Posterior vena cava (tissue), 2 donors: ENCODE data around the gene SLC25A40. TPM values are rescaled to one million over a fixed set of nuclear protein-coding genes. Genes with fewer than 3 reads are reported as not detected.
"Not testable (repeated sequence)": the region's sequence is repeated elsewhere in the genome, so short reads cannot be mapped to it uniquely, and the experiment has no call there.

Experiments
- DNase-seq: peaks from one replicate; pipeline ENCODE4 v3.0.0-alpha.2; 2020; ENCODE audit warnings: low spot score
- intact Hi-C, 2 donors: fragments of 100-400 bp; cut with DNase I; formaldehyde crosslinking; loops; one replicate each; pipeline versions ENCODE4 v1.14.1 to v1.14.2; 2022 to 2023
- long read RNA-seq, 2 donors: library from polyadenylated mRNA; unstranded; transcript quantifications; one replicate each; pipeline ENCODE4 v2.0.0, GENCODE V29; 2020 to 2021
- total RNA-seq, 2 donors: library from RNA; stranded (reverse); fragmentation: NEBNext Ultra II Directional; extraction: Animal tissue kit (Norgen Biotek cat#: 25700); gene quantifications; one replicate each; pipeline ENCODE4 v1.2.1, GENCODE V29; 2021
- donor health status: DM: yes; HTN: yes; CAD: no.
- donor health status: DM: yes; HTN: yes; CAD: no.

Gene SLC25A40
- 10 to 100 TPM; 18.3 to 21.5 TPM for total RNA-seq
- long read RNA-seq, donor 1, full-length matches to known transcripts: 3 of 4 reads
- long read RNA-seq, donor 1, partial matches to known transcripts: 1 of 4 reads
- long read RNA-seq, donor 1, other reads (novel, unspliced or antisense): 0 of 4 reads
- long read RNA-seq, donor 2: 0 reads

DNA sequence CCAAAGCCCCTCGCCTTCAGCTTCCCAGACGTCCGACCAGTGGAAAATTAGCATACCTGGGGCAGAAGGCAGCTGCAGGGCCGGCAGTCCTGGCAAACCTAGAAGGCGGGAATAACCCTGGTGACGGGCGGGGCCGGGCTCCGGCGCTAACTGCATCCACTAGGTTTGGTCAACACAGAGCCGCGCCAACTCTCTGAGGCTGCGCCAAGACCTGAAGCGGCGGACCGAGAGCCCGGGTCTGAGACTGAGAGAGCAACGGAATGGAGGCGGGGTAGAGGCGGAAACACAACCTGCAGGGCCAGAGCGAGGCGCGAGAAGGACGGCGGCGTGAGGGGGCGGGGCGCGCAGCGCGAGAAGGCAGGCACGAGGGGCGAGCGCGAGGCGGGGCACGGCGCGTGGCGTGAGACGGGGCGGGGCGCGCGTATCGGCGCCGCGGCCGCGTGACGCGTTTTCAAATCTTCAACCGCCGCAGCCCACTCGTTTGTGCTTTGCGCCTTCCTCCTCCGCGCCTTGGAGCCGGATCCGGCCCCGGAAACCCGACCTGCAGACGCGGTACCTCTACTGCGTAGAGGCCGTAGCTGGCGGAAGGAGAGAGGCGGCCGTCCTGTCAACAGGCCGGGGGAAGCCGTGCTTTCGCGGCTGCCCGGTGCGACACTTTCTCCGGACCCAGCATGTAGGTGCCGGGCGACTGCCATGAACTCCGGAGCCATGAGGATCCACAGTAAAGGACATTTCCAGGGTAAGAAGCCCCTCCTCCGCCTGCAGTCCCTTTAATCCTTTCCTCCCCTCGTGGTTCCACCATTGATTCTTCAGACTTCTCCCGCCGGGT, at the start of gene SLC25A40, which contains the start of gene DBF4:
TSS of gene SLC25A40 (minus strand) at position 321 of the 829 bp plus-strand sequence. CDS start 17,633 bp downstream, outside the sequence.
TSS of gene DBF4 (plus strand) at position 454 of the 829 bp plus-strand sequence. CDS start at position 694, 240 bp downstream.
- peak; percentile 98 for DNase-seq
- intact Hi-C loops: no loop called here

GRCh38 chr7:87922759-87923395, 46.7 kb upstream of the SLC25A40 start:
- intact Hi-C loops: not testable (repeated sequence)

GRCh38 chr7:87920578-87920977, 44.4 kb upstream of the SLC25A40 start:
- no peak for DNase-seq
- intact Hi-C loops: no loop called here

More at GRCh38 chr7:87922759-87923395, 46.7 kb upstream of the SLC25A40 start:
- DNase-seq: not testable (repeated sequence)

DNA sequence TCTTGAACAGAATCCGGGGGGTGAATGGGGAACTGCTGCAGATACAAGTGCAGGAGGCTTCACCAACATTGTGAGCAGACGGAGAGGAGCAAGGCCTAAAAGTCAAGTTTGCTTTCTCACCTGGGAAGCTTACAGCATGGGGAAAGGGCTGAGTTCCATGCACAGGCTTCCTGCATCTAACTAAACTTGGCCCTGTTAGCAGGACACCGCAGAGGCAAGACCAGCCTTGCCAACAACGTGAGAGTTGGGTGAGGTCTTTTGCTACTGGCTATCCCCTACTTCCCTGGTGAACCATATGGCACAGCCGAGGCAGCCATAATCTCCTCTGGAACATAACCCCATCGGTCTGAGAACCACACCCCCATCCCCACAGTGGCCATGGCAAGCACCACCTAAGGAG, 43.7 kb upstream of the SLC25A40 start:
- intact Hi-C loops: no loop called here
- DNase-seq: no peak

GRCh38 chr7:87918740-87919139, 42.6 kb upstream of the SLC25A40 start:
- DNase-seq: no peak
- intact Hi-C loops: no loop called here

DNA sequence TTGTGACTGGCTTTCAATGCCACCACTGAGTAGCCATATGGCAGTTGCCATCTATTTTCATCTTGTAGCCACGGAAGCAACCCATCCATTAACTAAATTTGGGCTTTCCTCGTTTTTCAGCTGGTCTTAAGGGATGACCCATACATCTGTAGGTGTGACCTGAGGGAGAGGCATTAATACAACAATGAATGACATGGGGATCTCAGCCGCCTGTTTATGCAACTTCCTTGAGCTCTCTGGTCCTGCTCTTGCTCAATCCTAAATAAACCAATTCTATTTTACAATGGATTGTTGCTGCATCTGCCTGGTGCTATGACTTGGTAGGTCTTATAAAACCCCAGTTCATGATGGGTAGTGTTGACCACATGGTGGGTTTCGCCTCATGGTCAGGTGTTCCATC, 36.0 kb upstream of the SLC25A40 start:
- DNase-seq: no peak
- intact Hi-C loops: no loop called here

- DNase-seq, intact Hi-C loops: not testable (repeated sequence)
These were observed 32.7 kb upstream of the SLC25A40 start for GRCh38 chr7:87908814-87909213.

- DNase-seq, intact Hi-C loops: not testable (repeated sequence)
These were observed 31.2 kb upstream of the SLC25A40 start for GRCh38 chr7:87907136-87907906.

GRCh38 chr7:87899255-87899654, 23.1 kb upstream of the SLC25A40 start:
- intact Hi-C loops: no loop called here
- DNase-seq: no peak

DNA sequence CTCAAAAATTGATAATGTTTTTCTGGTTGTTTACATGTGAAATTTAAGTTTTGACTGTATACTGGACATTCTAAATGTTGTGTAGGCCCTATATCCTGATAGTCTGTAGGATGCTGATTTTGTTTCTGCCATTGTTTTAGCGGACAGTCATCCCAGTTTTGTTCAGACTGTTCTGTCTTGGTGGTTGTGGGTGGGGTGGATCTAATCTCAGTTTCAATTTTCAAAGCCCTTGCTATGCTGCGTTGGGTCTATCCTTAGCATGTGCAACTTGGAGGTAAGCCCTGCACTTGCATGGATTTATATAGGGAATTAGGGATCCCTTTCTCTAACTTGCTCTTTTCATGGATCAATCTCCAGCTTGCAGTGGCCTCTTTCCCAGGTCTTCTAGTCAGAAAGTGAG, 19.2 kb upstream of the SLC25A40 start:
- intact Hi-C loops: no loop called here
- no peak for DNase-seq

DNA sequence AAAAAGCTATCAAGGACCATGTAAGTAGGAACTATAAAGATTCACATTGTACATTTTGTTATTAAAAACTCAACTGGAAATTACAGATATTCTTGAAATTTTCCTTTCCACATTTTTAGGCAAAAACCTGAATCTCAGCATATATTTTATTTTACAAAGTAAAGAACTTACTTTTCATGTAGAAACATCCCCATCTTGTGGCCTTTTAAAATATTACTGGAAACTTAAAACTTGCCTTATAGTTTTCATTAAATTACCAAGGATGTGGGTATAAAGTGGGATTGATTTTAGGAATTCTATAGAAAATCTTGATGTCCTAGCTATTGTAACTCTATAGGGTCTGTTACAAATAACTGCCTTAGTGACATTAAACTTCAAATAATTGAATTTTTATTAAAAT, 10.7 kb upstream of the SLC25A40 start:
- intact Hi-C loops: no loop called here

GRCh38 chr7:87885018-87885417, 8.9 kb upstream of the SLC25A40 start:
- intact Hi-C loops: no loop called here
- DNase-seq: no peak

More for the DNA sequence above, 10.7 kb upstream of the SLC25A40 start:
- DNase-seq: no peak

DNA sequence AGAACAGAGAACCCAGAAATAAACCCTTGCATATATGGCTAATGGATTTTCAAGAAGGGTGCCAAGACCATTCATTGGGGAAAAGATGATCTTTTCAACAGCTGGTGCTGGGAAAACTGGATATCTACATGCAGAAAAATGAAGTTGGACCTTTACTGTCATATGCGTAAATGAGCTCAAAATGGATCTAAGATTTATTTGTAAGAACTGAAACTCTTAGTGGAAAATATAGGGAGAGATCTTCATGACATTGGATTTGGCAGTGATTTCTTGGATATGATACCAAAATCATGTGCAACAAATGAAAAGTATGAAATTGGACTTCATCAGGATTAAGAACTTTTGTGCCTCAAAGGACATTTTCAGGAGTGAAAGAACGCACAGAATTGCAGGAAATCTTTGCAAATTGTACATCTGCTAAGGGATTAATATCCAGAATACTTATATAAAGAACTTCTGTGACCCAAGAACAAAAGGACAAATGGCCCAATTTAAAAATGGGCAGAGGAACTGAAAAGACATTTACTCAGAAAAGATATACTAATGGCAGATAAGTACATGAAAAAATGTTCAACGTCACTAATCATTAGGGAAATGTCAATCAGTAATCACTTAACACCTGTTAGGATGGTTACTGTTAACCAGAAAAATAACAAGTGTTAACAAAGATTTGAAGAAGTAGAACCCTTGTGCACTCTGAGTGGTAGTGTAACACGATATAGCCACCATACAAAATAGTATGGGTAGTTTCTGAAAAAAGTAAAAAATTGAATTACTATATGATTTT, 6.2 kb upstream of the SLC25A40 start:
- intact Hi-C loops: no loop called here
- DNase-seq: no peak

GRCh38 chr7:87878208-87878735, 2.1 kb upstream of the SLC25A40 start:
- intact Hi-C loops: no loop called here
- no peak for DNase-seq

DNA sequence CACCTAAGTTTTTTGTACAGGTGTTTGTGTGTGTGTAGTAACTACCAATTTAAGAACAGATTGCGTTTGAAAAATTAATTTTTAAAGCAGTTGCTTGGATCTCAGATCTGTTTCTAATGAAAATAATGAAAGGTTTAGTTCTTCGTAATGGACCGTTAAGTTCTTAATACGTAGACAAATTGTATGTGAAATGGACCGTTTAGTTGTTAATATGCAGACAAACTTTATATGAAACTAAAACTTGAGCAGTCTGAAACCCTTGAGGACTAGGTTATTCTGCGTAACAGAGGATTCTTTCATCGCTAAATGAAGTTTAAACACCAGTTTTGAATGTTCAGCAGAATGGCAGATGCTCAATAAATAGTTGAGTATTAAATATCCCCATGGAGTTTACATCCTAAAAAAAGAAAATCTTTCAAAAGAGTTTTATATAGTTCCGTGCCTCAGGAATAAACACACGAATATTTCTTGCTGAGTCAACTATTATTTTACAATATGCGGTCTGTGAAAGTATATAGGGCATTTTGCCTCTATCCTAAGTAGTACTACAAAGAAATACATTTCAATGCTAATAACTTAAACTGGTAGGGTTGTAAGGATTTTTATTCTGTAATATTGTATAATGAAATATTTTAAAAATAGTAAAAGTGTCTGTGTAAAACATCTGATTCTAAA, 1.3 kb upstream of the SLC25A40 start:
- intact Hi-C loops: no loop called here
- no peak for DNase-seq

- peak; percentile 89 for DNase-seq
- intact Hi-C loops: no loop called here
These were observed 692 bp upstream of the SLC25A40 start for GRCh38 chr7:87876869-87877234.

GRCh38 chr7:87875151-87876039, 765 bp downstream of the SLC25A40 start:
- intact Hi-C loops: no loop called here
- peak; percentile 83 for DNase-seq
